ENCODE data around the gene FBXO40. TPM values are rescaled to one million over a fixed set of nuclear protein-coding genes. Genes with fewer than 3 reads are reported as not detected.

FBXO40 gene
- total and polyA plus RNA-seq, 8 donors: under 0.01 to 0.06 TPM; not detected in 6

- H3K27ac ChIP-seq: peak overlapping the region in 1 of 5 donors; percentile 10
- no peak for TF ChIP-seq EP300 (IDR thresholded peaks at IDR 0.05)
- TF ChIP-seq CTCF (IDR thresholded peaks at IDR 0.05): no peak
- no peak for TF ChIP-seq POLR2AphosphoS5 (IDR thresholded peaks at IDR 0.05)
- no peak for TF ChIP-seq POLR2A (IDR thresholded peaks at IDR 0.05)
- DNase-seq: no peak
- intact Hi-C loops (cut with DNase I; ENCODE audit: low total_unique reads): no loop called here
- H3K9me3 ChIP-seq: no peaks in the 10 kb centered on the region
- no peaks in the 10 kb centered on the region for H3K27me3 ChIP-seq
- no peaks in the 10 kb centered on the region for H3K4me1 ChIP-seq
- no peak overlapping the region for H3K4me3 ChIP-seq
- WGBS, 5 donors: 29 to 59% (median 41%) methylated on average over 4 of the region's 4 CpGs
- no peaks in the 10 kb centered on the region for H3K36me3 ChIP-seq
These were observed 40.8 kb upstream of the FBXO40 start for GRCh38 chr3:121552379-121552778.

- intact Hi-C loops (cut with DNase I; ENCODE audit: low total_unique reads): no loop called here
- Histone ChIP-seq H3K4me1 (no peaks in the 10 kb centered on the region), H3K27ac (no peak overlapping the region), H3K36me3 (no peaks in the 10 kb centered on the region), H3K4me3 (no peak overlapping the region), H3K27me3 (peaks cover 0 to 1% (median 0%) of the 10 kb centered on the region in 3 donors), H3K9me3 (no peaks in the 10 kb centered on the region)
- WGBS, 5 donors: 71 to 84% (median 78%) methylated on average over 3 of the region's 3 CpGs
- no peak for DNase-seq
- TF ChIP-seq CTCF (IDR thresholded peaks at IDR 0.05) (no peak), EP300 (IDR thresholded peaks at IDR 0.05) (no peak), POLR2A (IDR thresholded peaks at IDR 0.05) (no peak), POLR2AphosphoS5 (IDR thresholded peaks at IDR 0.05) (no peak)
These were observed 40.4 kb upstream of the FBXO40 start for GRCh38 chr3:121552797-121553196.

GRCh38 chr3:121557426-121557934, 35.7 kb upstream of the FBXO40 start:
- peaks cover 0 to 3% (median 0%) of the 10 kb centered on the region in 3 donors for H3K27me3 ChIP-seq
- 89 to 95% (median 93%) methylated on average over 5 of the region's 5 CpGs for WGBS, 5 donors
- no peak overlapping the region for H3K27ac ChIP-seq
- no peaks in the 10 kb centered on the region for H3K9me3 ChIP-seq
- no peak for DNase-seq
- H3K4me1 ChIP-seq: no peaks in the 10 kb centered on the region
- TF ChIP-seq EP300 (IDR thresholded peaks at IDR 0.05) (no peak), POLR2AphosphoS5 (IDR thresholded peaks at IDR 0.05) (no peak), POLR2A (IDR thresholded peaks at IDR 0.05) (no peak), CTCF (IDR thresholded peaks at IDR 0.05) (no peak)
- intact Hi-C loops (cut with DNase I; ENCODE audit: low total_unique reads): no loop called here
- H3K36me3 ChIP-seq: no peaks in the 10 kb centered on the region
- no peak overlapping the region for H3K4me3 ChIP-seq

- Histone ChIP-seq H3K27ac (no peak overlapping the region), H3K27me3 (peaks cover 0 to 8% (median 0%) of the 10 kb centered on the region in 3 donors), H3K4me1 (no peaks in the 10 kb centered on the region), H3K4me3 (no peak overlapping the region), H3K9me3 (no peaks in the 10 kb centered on the region), H3K36me3 (no peaks in the 10 kb centered on the region)
- intact Hi-C loops (cut with DNase I; ENCODE audit: low total_unique reads): no loop called here
- TF ChIP-seq CTCF (IDR thresholded peaks at IDR 0.05): no peak
- no peak for TF ChIP-seq POLR2A (IDR thresholded peaks at IDR 0.05)
- no peak for TF ChIP-seq POLR2AphosphoS5 (IDR thresholded peaks at IDR 0.05)
- no peak for TF ChIP-seq EP300 (IDR thresholded peaks at IDR 0.05)
- DNase-seq: no peak
These were observed 31.0 kb upstream of the FBXO40 start for GRCh38 chr3:121562148-121562547.

All from stomach (tissue), 9 donors.